Suprapubic skin (tissue), 4 donors: ENCODE measurements around the gene IFIT1B.
"Not testable (repeated sequence)": the region's sequence is repeated elsewhere in the genome, so short reads cannot be mapped to it uniquely, and the experiment has no call there.

Experiments
- CTCF ChIP-seq, 2 donors: fragments of 200-600 bp in 1 of 2; fragments of 450-650 bp in 1 of 2; sonication (generic) in 1 of 2; IDR thresholded peaks; one replicate each; pipeline ENCODE4 v1.5.1; 2016 to 2019; ENCODE audit warnings: antibody characterized with exemption in 2 of 2, mild to moderate bottlenecking in 1 of 2, moderate library complexity in 1 of 2
- EP300 ChIP-seq: sonication (generic); formaldehyde crosslinking; IDR thresholded peaks from one replicate; pipeline ENCODE4 v1.6.1; 2017; ENCODE audit warnings: antibody characterized with exemption
- POLR2A ChIP-seq, 2 donors: fragments of 450-650 bp; IDR thresholded peaks; one replicate each; pipeline ENCODE4 v1.6.1; 2017; ENCODE audit warnings: antibody characterized with exemption in 2 of 2, mild to moderate bottlenecking in 2 of 2, moderate library complexity in 2 of 2
- POLR2AphosphoS5 ChIP-seq, 3 donors: sonication (generic); formaldehyde crosslinking; IDR thresholded peaks; one replicate each; pipeline ENCODE4 v1.6.1; 2017; ENCODE audit warnings: antibody characterized with exemption in 3 of 3

- TF ChIP-seq POLR2A (IDR thresholded peaks at IDR 0.05); CTCF (IDR thresholded peaks at IDR 0.05); POLR2AphosphoS5 (IDR thresholded peaks at IDR 0.05); EP300: not testable (repeated sequence)
Measured at GRCh38 chr10:89406178-89406577, 28.3 kb downstream of the IFIT1B start.
